Measurements from ENCODE around the gene AKT2. TPM values are rescaled to one million over a fixed set of nuclear protein-coding genes. Genes with fewer than 3 reads are reported as not detected.

Gene AKT2
- total RNA-seq, 1 donor from 2014 or later: 103 TPM

GRCh38 chr19:40204381-40204780 is 80.8 kb downstream of the AKT2 start:
- DNase-seq: no peak
- peaks cover 6% of the 10 kb centered on the region for H3K36me3 ChIP-seq
- H3K9me3 ChIP-seq: no peaks in the 10 kb centered on the region
- peak; percentile 24 for ATAC-seq
- intact Hi-C loops (cut with DNase I): no loop called here
- H3K27ac ChIP-seq: no peak overlapping the region
- H3K4me1 ChIP-seq: no peaks in the 10 kb centered on the region
- H3K27me3 ChIP-seq: no peaks in the 10 kb centered on the region
- H3K4me3 ChIP-seq: no peak overlapping the region
- TF ChIP-seq CTCF (IDR thresholded peaks at IDR 0.05): no peak

GRCh38 chr19:40200341-40201099 is 84.6 kb downstream of the AKT2 start:
- H3K36me3 ChIP-seq: peaks cover 6% of the 10 kb centered on the region
- intact Hi-C loops (cut with DNase I): no loop called here
- no peaks in the 10 kb centered on the region for H3K27me3 ChIP-seq
- TF ChIP-seq CTCF (IDR thresholded peaks at IDR 0.05): no peak
- DNase-seq (no peak), ATAC-seq (no peak)
- H3K4me1 ChIP-seq: no peaks in the 10 kb centered on the region
- no peaks in the 10 kb centered on the region for H3K9me3 ChIP-seq
- H3K27ac ChIP-seq: no peak overlapping the region
- no peak overlapping the region for H3K4me3 ChIP-seq

- no peak for DNase-seq
- no peak for TF ChIP-seq CTCF (IDR thresholded peaks at IDR 0.05)
- Histone ChIP-seq H3K4me1 (no peaks in the 10 kb centered on the region), H3K27ac (no peak overlapping the region), H3K4me3 (no peak overlapping the region), H3K27me3 (no peaks in the 10 kb centered on the region), H3K9me3 (no peaks in the 10 kb centered on the region), H3K36me3 (peaks cover 5% of the 10 kb centered on the region)
- no peak for ATAC-seq
- intact Hi-C loops (cut with DNase I): no loop called here
Observed at GRCh38 chr19:40198272-40198990, 86.7 kb downstream of the AKT2 start.

GRCh38 chr19:40193587-40193849 is 91.6 kb downstream of the AKT2 start:
- no peaks in the 10 kb centered on the region for H3K9me3 ChIP-seq
- no peaks in the 10 kb centered on the region for H3K27me3 ChIP-seq
- intact Hi-C loops (cut with DNase I): no loop called here
- DNase-seq (no peak), ATAC-seq (no peak)
- no peaks in the 10 kb centered on the region for H3K36me3 ChIP-seq
- H3K4me1 ChIP-seq: peaks cover 12% of the 10 kb centered on the region
- H3K27ac ChIP-seq: no peak overlapping the region
- no peak overlapping the region for H3K4me3 ChIP-seq
- TF ChIP-seq CTCF (IDR thresholded peaks at IDR 0.05): no peak

- ATAC-seq: no peak
- no peaks in the 10 kb centered on the region for H3K36me3 ChIP-seq
- no peak overlapping the region for H3K27ac ChIP-seq
- no peak for DNase-seq
- H3K4me1 ChIP-seq: peaks cover 12% of the 10 kb centered on the region
- H3K27me3 ChIP-seq: no peaks in the 10 kb centered on the region
- no peaks in the 10 kb centered on the region for H3K9me3 ChIP-seq
- no peak for TF ChIP-seq CTCF (IDR thresholded peaks at IDR 0.05)
- H3K4me3 ChIP-seq: no peak overlapping the region
- intact Hi-C loops (cut with DNase I): no loop called here
Observed at GRCh38 chr19:40192758-40193586, 92.2 kb downstream of the AKT2 start.
